ENCODE measurements around the gene NSUN3.
A peak's percentile ranks its signal among the peaks of the same experiment; 100 is the strongest.

Gene NSUN3

GRCh38 chr3:94167346-94167745, 104.5 kb downstream of the NSUN3 start:
- DNase-seq (ENCODE audit: low read depth in 2 of 2) = no peak
- H3K4me3 ChIP-seq (replicated peaks in 1 of 2; ENCODE audit: low read depth in 2 of 2, low read length in 2 of 2) = no peak overlapping the region
- TF ChIP-seq CTCF (IDR thresholded peaks at IDR 0.05; ENCODE audit: low read depth, low read length) = no peak

- H3K4me3 ChIP-seq (replicated peaks in 1 of 2; ENCODE audit: low read depth in 2 of 2, low read length in 2 of 2) = no peak overlapping the region
- no peak for DNase-seq (ENCODE audit: low read depth in 2 of 2)
- no peak for TF ChIP-seq CTCF (IDR thresholded peaks at IDR 0.05; ENCODE audit: low read depth, low read length)
Measured at GRCh38 chr3:94167796-94168195, 104.9 kb downstream of the NSUN3 start.

- no peak for TF ChIP-seq CTCF (IDR thresholded peaks at IDR 0.05; ENCODE audit: low read depth, low read length)
- DNase-seq (ENCODE audit: low read depth in 2 of 2) = no peak
- H3K4me3 ChIP-seq (replicated peaks in 1 of 2; ENCODE audit: low read depth in 2 of 2, low read length in 2 of 2) = no peak overlapping the region
Measured at GRCh38 chr3:94171954-94172353, 109.1 kb downstream of the NSUN3 start.

- H3K4me3 ChIP-seq (replicated peaks in 1 of 2; ENCODE audit: low read depth in 2 of 2, low read length in 2 of 2) = no peak overlapping the region
- no peak for DNase-seq (ENCODE audit: low read depth in 2 of 2)
- no peak for TF ChIP-seq CTCF (IDR thresholded peaks at IDR 0.05; ENCODE audit: low read depth, low read length)
Measured at GRCh38 chr3:94172695-94173310, 109.9 kb downstream of the NSUN3 start.

GRCh38 chr3:94173673-94174434, 111.0 kb downstream of the NSUN3 start:
- peak; percentile 19 to 42 for DNase-seq (ENCODE audit: low read depth in 2 of 2)
- no peak overlapping the region for H3K4me3 ChIP-seq (replicated peaks in 1 of 2; ENCODE audit: low read depth in 2 of 2, low read length in 2 of 2)
- TF ChIP-seq CTCF (IDR thresholded peaks at IDR 0.05; ENCODE audit: low read depth, low read length) = no peak

GRCh38 chr3:94175677-94176076, 112.8 kb downstream of the NSUN3 start:
- TF ChIP-seq CTCF (IDR thresholded peaks at IDR 0.05; ENCODE audit: low read depth, low read length) = no peak
- DNase-seq (ENCODE audit: low read depth in 2 of 2) = no peak
- H3K4me3 ChIP-seq (replicated peaks in 1 of 2; ENCODE audit: low read depth in 2 of 2, low read length in 2 of 2) = no peak overlapping the region

All from cardiac fibroblast (primary cell).